ENCODE results near the gene SLC9A9. TPM values are rescaled to one million over a fixed set of nuclear protein-coding genes. Genes with fewer than 3 reads are reported as not detected.

SLC9A9 gene
- total RNA-seq, 2 experiments from 2014 or later = 12.2 TPM

- CTCF ChIA-PET = interaction anchor here (1.0 to 2.0 kb wide), 3 partner anchors 8 to 15 kb away, joined by 3 to 5 read pairs (median 4); no protein-coding TSS in a partner anchor
- H3K27me3 ChIP-seq (ENCODE audit: control insufficient read depth in 1 of 2, insufficient read depth in 2 of 2, low read length in 2 of 2) = no peaks in the 10 kb centered on the region
- Mint-ChIP-seq H3K27me3 (no peaks in the 10 kb centered on the region), H3K4me1 (ENCODE audit: low read depth) (no peaks in the 10 kb centered on the region), H3K36me3 (ENCODE audit: low read depth) (no peaks in the 10 kb centered on the region), H3K27ac (no peak overlapping the region), H3K9me3 (no peaks in the 10 kb centered on the region), H3K4me3 (no peak overlapping the region)
- no peak overlapping the region for H3K4me3 ChIP-seq (ENCODE audit: low read length)
- intact Hi-C loops (cut with DNase I, micrococcal nuclease) = no loop called here
- ATAC-seq (ENCODE audit: poor library complexity) = peak; percentile 63
- H3K4me1 ChIP-seq (ENCODE audit: insufficient read depth, low read length) = no peaks in the 10 kb centered on the region
- H3K36me3 ChIP-seq (ENCODE audit: insufficient read depth, low read length) = no peaks in the 10 kb centered on the region
- peak; percentile 73 for TF ChIP-seq CTCF (IDR thresholded peaks at IDR 0.05)
- POLR2A ChIA-PET = no interaction called here
- no peak overlapping the region for H3K27ac ChIP-seq (ENCODE audit: low read depth in 1 of 2, low read length in 2 of 2)
- H3K9me3 ChIP-seq (ENCODE audit: control insufficient read depth in 1 of 2, insufficient read depth in 1 of 2, low read length in 2 of 2) = no peaks in the 10 kb centered on the region
- peak in 5 of 14 experiments; percentile 9 to 56 (median 46) for DNase-seq
These were observed 37.6 kb upstream of the SLC9A9 start for GRCh38 chr3:143885780-143886427.

DNA sequence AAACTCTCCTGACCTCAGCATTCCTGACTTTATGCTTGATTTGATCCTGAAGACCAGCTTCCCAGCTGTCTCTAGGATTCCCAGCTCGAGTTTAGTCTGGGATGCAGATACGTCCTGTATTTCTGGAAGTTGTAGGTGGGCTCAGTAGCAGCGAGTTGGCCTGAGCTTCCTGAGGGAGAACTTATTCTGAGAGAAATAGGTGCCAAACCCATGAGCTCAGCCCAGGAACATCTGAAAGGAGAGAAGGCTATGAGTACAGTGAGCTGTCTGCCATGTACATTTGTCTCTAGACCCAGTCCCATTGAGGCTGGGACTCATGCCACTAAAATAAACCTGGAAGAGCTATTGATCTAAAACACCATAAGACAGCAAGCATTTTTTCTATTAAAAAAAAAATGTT lies 36.6 kb upstream of the SLC9A9 start:
- intact Hi-C loops (cut with DNase I, micrococcal nuclease) = no loop called here
- H3K36me3 Mint-ChIP-seq (ENCODE audit: low read depth) = no peaks in the 10 kb centered on the region
- Histone ChIP-seq H3K4me3 (ENCODE audit: low read length) (no peak overlapping the region), H3K27me3 (ENCODE audit: control insufficient read depth in 1 of 2, insufficient read depth in 2 of 2, low read length in 2 of 2) (no peaks in the 10 kb centered on the region), H3K9me3 (ENCODE audit: control insufficient read depth in 1 of 2, insufficient read depth in 1 of 2, low read length in 2 of 2) (no peaks in the 10 kb centered on the region), H3K27ac (ENCODE audit: low read depth in 1 of 2, low read length in 2 of 2) (no peak overlapping the region), H3K36me3 (ENCODE audit: insufficient read depth, low read length) (no peaks in the 10 kb centered on the region), H3K4me1 (ENCODE audit: insufficient read depth, low read length) (no peaks in the 10 kb centered on the region)
- ChIA-PET POLR2A (no interaction called here), CTCF (interaction anchor here (1.0 to 2.0 kb wide), 3 partner anchors 9 to 15 kb away, joined by 3 to 5 read pairs (median 4); no protein-coding TSS in a partner anchor)
- no peak for TF ChIP-seq CTCF (IDR thresholded peaks at IDR 0.05)
- no peak overlapping the region for H3K4me3 Mint-ChIP-seq
- no peak for DNase-seq
- no peak overlapping the region for H3K27ac Mint-ChIP-seq
- no peaks in the 10 kb centered on the region for H3K4me1 Mint-ChIP-seq (ENCODE audit: low read depth)
- ATAC-seq (ENCODE audit: poor library complexity) = no peak
- no peaks in the 10 kb centered on the region for H3K27me3 Mint-ChIP-seq
- H3K9me3 Mint-ChIP-seq = no peaks in the 10 kb centered on the region

DNA sequence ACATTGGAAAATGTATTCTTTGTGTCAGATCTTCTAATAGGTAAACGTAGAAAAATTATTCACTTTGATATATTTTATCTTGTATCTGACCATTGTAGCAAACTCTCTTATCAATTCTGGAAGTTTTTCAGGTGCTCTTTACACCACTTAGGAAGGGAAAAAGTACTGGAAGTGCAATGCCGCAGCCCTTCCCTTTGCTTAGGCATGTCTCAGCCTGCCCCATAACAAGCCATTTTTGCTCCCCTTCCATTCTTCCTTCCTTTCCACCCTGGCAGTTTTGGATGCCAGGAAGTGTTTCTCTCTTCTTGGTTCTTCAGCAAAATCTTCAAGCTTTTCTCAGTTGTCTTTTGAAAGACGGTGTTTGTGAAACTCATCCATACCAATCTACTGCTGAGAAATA lies 34.9 kb upstream of the SLC9A9 start:
- no peaks in the 10 kb centered on the region for H3K36me3 ChIP-seq (ENCODE audit: insufficient read depth, low read length)
- H3K9me3 ChIP-seq (ENCODE audit: control insufficient read depth in 1 of 2, insufficient read depth in 1 of 2, low read length in 2 of 2) = no peaks in the 10 kb centered on the region
- no peak for ATAC-seq (ENCODE audit: poor library complexity)
- DNase-seq = no peak
- Mint-ChIP-seq H3K36me3 (ENCODE audit: low read depth) (no peaks in the 10 kb centered on the region), H3K4me1 (ENCODE audit: low read depth) (no peaks in the 10 kb centered on the region), H3K4me3 (no peak overlapping the region), H3K27ac (no peak overlapping the region), H3K27me3 (no peaks in the 10 kb centered on the region), H3K9me3 (no peaks in the 10 kb centered on the region)
- ChIA-PET CTCF (interaction anchor here (1.9 kb wide), 1 partner anchor 13 kb away, joined by 4 read pairs; no protein-coding TSS in a partner anchor), POLR2A (no interaction called here)
- H3K4me1 ChIP-seq (ENCODE audit: insufficient read depth, low read length) = no peaks in the 10 kb centered on the region
- intact Hi-C loops (cut with DNase I, micrococcal nuclease) = no loop called here
- TF ChIP-seq CTCF (IDR thresholded peaks at IDR 0.05) = no peak
- no peak overlapping the region for H3K4me3 ChIP-seq (ENCODE audit: low read length)
- no peak overlapping the region for H3K27ac ChIP-seq (ENCODE audit: low read depth in 1 of 2, low read length in 2 of 2)
- no peaks in the 10 kb centered on the region for H3K27me3 ChIP-seq (ENCODE audit: control insufficient read depth in 1 of 2, insufficient read depth in 2 of 2, low read length in 2 of 2)

Measured in CD4-positive, alpha-beta T cell (primary cell).